H1 (cell line): ENCODE results near the gene OBSL1. TPM values are rescaled to one million over a fixed set of nuclear protein-coding genes. Genes with fewer than 3 reads are reported as not detected.

Experiments used
- CTCF ChIA-PET: fragments of 300-600 bp; sonication (Branson Sonifier 250); formaldehyde crosslinking; loops from one replicate; lab custom pipeline; 2021; ENCODE audit not compliant: partially characterized antibody; lab: Charles Lee
- POLR2A ChIA-PET: fragments of 300-600 bp; sonication (Branson Sonifier 250); formaldehyde crosslinking; loops from one replicate; lab custom pipeline; 2021; ENCODE audit warnings: inconsistent platforms; ENCODE audit not compliant: partially characterized antibody; lab: Charles Lee
- DNase-seq, 2 experiments: peaks; one replicate each; pipeline versions ENCODE4 v3.0.0 to v3.0.0-alpha.2; 2010 to 2022; ENCODE audit warnings: low spot score in 2 of 2, low read depth in 1 of 2, mixed read lengths in 1 of 2
- FAIRE-seq: peaks from 2 replicates; lab custom pipeline; 2011; peaks lifted over from hg19 to GRCh38; lab: Jason Lieb, UNC
- H2AFZ ChIP-seq: 2 replicates; pipeline ENCODE4 v1.8.1; 2012; ENCODE audit warnings: low read length, inconsistent platforms
- H2AK5ac ChIP-seq: 2 replicates; pipeline ENCODE4 v1.6.1; 2013; ENCODE audit warnings: low read depth, low read length
- H2BK120ac ChIP-seq: replicated peaks from 2 replicates; pipeline ENCODE3; 2013; ENCODE audit warnings: low read depth, low read length, inconsistent platforms
- H2BK12ac ChIP-seq: 2 replicates; pipeline ENCODE4 v1.6.1; 2013; ENCODE audit warnings: low read depth, low read length
- H2BK15ac ChIP-seq: 2 replicates; pipeline ENCODE4 v1.6.1; 2013; ENCODE audit warnings: low read length
- H2BK20ac ChIP-seq: 2 replicates; pipeline ENCODE4 v1.6.1; 2013; ENCODE audit warnings: low read length
- H2BK5ac ChIP-seq: 2 replicates; pipeline ENCODE4 v1.6.1; 2013; ENCODE audit warnings: low read depth, low read length
- H3K14ac ChIP-seq: 2 replicates; pipeline ENCODE4 v1.6.1; 2013; ENCODE audit warnings: inconsistent platforms; ENCODE audit not compliant: insufficient read length
- H3K18ac ChIP-seq: 2 replicates; pipeline ENCODE4 v1.6.1; 2013; ENCODE audit warnings: low read length; ENCODE audit errors: extremely low read depth
- H3K23ac ChIP-seq: 2 replicates; pipeline ENCODE4 v1.6.1; 2013; ENCODE audit warnings: inconsistent platforms; ENCODE audit not compliant: insufficient read length
- H3K23me2 ChIP-seq: 2 replicates; pipeline ENCODE4 v1.6.1; 2013; ENCODE audit warnings: low read depth, low read length
- H3K27ac ChIP-seq: 2 replicates; pipeline ENCODE4 v1.6.1; 2011; ENCODE audit warnings: low read depth, low read length, inconsistent platforms
- H3K27me3 ChIP-seq, 4 experiments: replicated peaks in 1 of 4; 1 replicate in 1 of 4; 2 replicates in 3 of 4; pipeline versions ENCODE4 v1.6.1 to v1.8.1; 2011 to 2013; ENCODE audit warnings: low read length in 3 of 4, mild to moderate bottlenecking in 3 of 4, inconsistent platforms in 2 of 4, mixed read lengths in 2 of 4, moderate library complexity in 1 of 4; ENCODE audit not compliant: control insufficient read depth in 3 of 4, insufficient read depth in 3 of 4; ENCODE audit errors: extremely low read depth in 1 of 4
- H3K36me3 ChIP-seq, 4 experiments: 2 replicates each; pipeline versions ENCODE4 v1.6.1 to v1.8.1; 2011 to 2013; ENCODE audit warnings: mild to moderate bottlenecking in 4 of 4, low read length in 3 of 4, moderate library complexity in 2 of 4, control low read depth in 1 of 4, inconsistent platforms in 1 of 4; ENCODE audit not compliant: insufficient read depth in 4 of 4, control insufficient read depth in 2 of 4
- H3K4ac ChIP-seq: replicated peaks from 2 replicates; pipeline ENCODE3; 2013; ENCODE audit warnings: low read length, low read depth, mixed read lengths, inconsistent platforms; ENCODE audit not compliant: insufficient read length
- H3K4me1 ChIP-seq, 4 experiments: replicated peaks in 1 of 4; 1 replicate in 1 of 4; 2 replicates in 3 of 4; pipeline versions ENCODE4 v1.6.1 to v1.8.1; 2011 to 2013; ENCODE audit warnings: low read length in 3 of 4, inconsistent platforms in 2 of 4, mixed read lengths in 1 of 4; ENCODE audit not compliant: insufficient read depth in 4 of 4, control insufficient read depth in 3 of 4
- H3K4me2 ChIP-seq, 2 experiments: 2 replicates each; pipeline versions ENCODE4 v1.6.1 to v1.8.1; 2011 to 2013; ENCODE audit warnings: low read depth in 2 of 2, low read length in 2 of 2, control low read depth in 1 of 2, inconsistent platforms in 1 of 2, mild to moderate bottlenecking in 1 of 2; ENCODE audit not compliant: insufficient read depth in 1 of 2
- H3K4me3 ChIP-seq, 4 experiments: fragments of 200-600, 300-600 bp in 1 of 4; sonication (generic), shearing (Covaris generic), sonication (Bioruptor Twin) in 1 of 4; 2 replicates each; pipeline versions ENCODE4 v1.5.1 to v1.8.1; 2011 to 2016; ENCODE audit warnings: low read length in 4 of 4, low read depth in 3 of 4, control low read depth in 2 of 4, inconsistent platforms in 2 of 4, mild to moderate bottlenecking in 2 of 4, mixed read lengths in 1 of 4, moderate library complexity in 1 of 4; ENCODE audit not compliant: insufficient read depth in 2 of 4; ENCODE audit errors: extremely low read depth in 1 of 4
- H3K56ac ChIP-seq: replicated peaks from 2 replicates; pipeline ENCODE3; 2013; ENCODE audit warnings: low read depth, mild to moderate bottlenecking, mixed read lengths, low read length, inconsistent platforms; ENCODE audit not compliant: insufficient read length
- H3K79me1 ChIP-seq: 2 replicates; pipeline ENCODE4 v1.6.1; 2013; ENCODE audit warnings: low read depth, low read length, control low read depth
- H3K79me2 ChIP-seq, 2 experiments: 2 replicates each; pipeline versions ENCODE4 v1.6.1 to v1.8.1; 2012 to 2013; ENCODE audit warnings: low read length in 2 of 2, mild to moderate bottlenecking in 2 of 2, inconsistent platforms in 1 of 2; ENCODE audit not compliant: insufficient read depth in 2 of 2, control insufficient read depth in 1 of 2
- H3K9ac ChIP-seq, 4 experiments: replicated peaks in 1 of 4; 1 replicate in 1 of 4; 2 replicates in 3 of 4; pipeline versions ENCODE4 v1.6.1 to v1.8.1; 2011 to 2013; ENCODE audit warnings: low read depth in 3 of 4, low read length in 3 of 4, control low read depth in 2 of 4, mild to moderate bottlenecking in 2 of 4, moderate library complexity in 2 of 4, inconsistent platforms in 1 of 4; ENCODE audit errors: extremely low read depth in 1 of 4
- H3K9me3 ChIP-seq, 2 experiments: 2 replicates each; pipeline versions ENCODE4 v1.6.1 to v1.8.1; 2012 to 2013; ENCODE audit warnings: mild to moderate bottlenecking in 2 of 2, moderate library complexity in 2 of 2, control low read depth in 1 of 2, inconsistent platforms in 1 of 2, low read depth in 1 of 2, low read length in 1 of 2, mixed read lengths in 1 of 2; ENCODE audit not compliant: insufficient read depth in 2 of 2
- H4K20me1 ChIP-seq, 2 experiments: replicated peaks in 1 of 2; 2 replicates each; pipeline versions ENCODE3 to v1.8.1; 2011 to 2013; ENCODE audit warnings: inconsistent platforms in 2 of 2, low read length in 2 of 2, mild to moderate bottlenecking in 1 of 2; ENCODE audit not compliant: insufficient read depth in 2 of 2, control insufficient read depth in 1 of 2
- H4K5ac ChIP-seq: 2 replicates; pipeline ENCODE4 v1.6.1; 2013; ENCODE audit warnings: low read length, low read depth, mixed read lengths, inconsistent platforms; ENCODE audit not compliant: insufficient read length
- H4K8ac ChIP-seq: 2 replicates; pipeline ENCODE4 v1.8.0; 2013; ENCODE audit warnings: mild to moderate bottlenecking, moderate library complexity, low read length, inconsistent platforms; ENCODE audit not compliant: insufficient read depth; ENCODE audit errors: extremely low read depth
- H4K91ac ChIP-seq: replicated peaks from 2 replicates; pipeline ENCODE3; 2013; ENCODE audit warnings: low read length, mixed read lengths, inconsistent platforms; ENCODE audit not compliant: insufficient read length
- POLR2A ChIP-seq, 2 experiments: IDR thresholded peaks; 1 replicate in 1 of 2; 2 replicates in 1 of 2; pipeline ENCODE4 v1.6.1; 2011; ENCODE audit warnings: low read depth in 2 of 2, low read length in 2 of 2, mild to moderate bottlenecking in 2 of 2; ENCODE audit errors: control extremely low read depth in 1 of 2
- TBP ChIP-seq: IDR thresholded peaks from 2 replicates; pipeline ENCODE4 v1.6.1; 2011; ENCODE audit warnings: low read depth, low read length, improper control_type of control experiment
- WGBS, 2 experiments: shearing (Covaris generic) in 1 of 2; methylation state at CpG; one replicate each; pipeline versions ENCODE4 v1.1.6 to v1.1.7; 2013 to 2015; ENCODE audit warnings: low lambda C conversion rate in 2 of 2, mixed read lengths in 2 of 2, inconsistent platforms in 1 of 2, low coverage in 1 of 2, missing lambda C conversion rate in 1 of 2; ENCODE audit not compliant: insufficient replicate concordance in 2 of 2, insufficient coverage in 1 of 2, insufficient read length in 1 of 2; ENCODE audit errors: extremely low coverage in 1 of 2, missing lambda C conversion rate in 1 of 2; 5-methylcytosine and 5-hydroxymethylcytosine counted together
- polyA plus RNA-seq, 7 experiments: library from polyadenylated mRNA; depleted of rRNA in 3 of 7; stranded (reverse) in 5 of 7; unstranded in 2 of 7; fragments of >200 nt in 5 of 7; fragments of 200-250 nt in 2 of 7; gene quantifications; 1 replicate in 5 of 7; 2 replicates in 1 of 7; 4 replicates in 1 of 7; pipeline versions ENCODE4 v1.2.1 to v1.2.3, GENCODE V29; 2011 to 2013; ENCODE audit warnings: missing spikeins in 2 of 7, mixed read lengths in 2 of 7
- total RNA-seq: library from RNA; stranded (reverse); fragmentation: NEBNext Ultra II Directional; extraction: Animal tissue kit (Norgen Biotek cat#: 25700); gene quantifications from 2 replicates; pipeline ENCODE4 v1.2.1, GENCODE V29; 2021

OBSL1 gene
- total and polyA plus RNA-seq, 2 of the 8 experiments (the other 6 are each of a cell fraction or from before 2014, with no cell fraction given): 116 to 127 TPM

- 92% methylated on average over 15 of the region's 15 CpGs; no CpG with 5 or more reads in 1 of the 2 experiments for WGBS, 2 experiments
- Histone ChIP-seq H3K56ac (no peak overlapping the region), H3K4ac (no peak overlapping the region), H3K4me3 (no peak overlapping the region), H3K14ac (no peak overlapping the region), H4K5ac (no peak overlapping the region), H3K36me3 (peaks cover 0 to 13% (median 0%) of the 10 kb centered on the region in 4 experiments; a peak in 3 of 8 replicates), H3K4me2 (no peak overlapping the region; a peak in 1 of 4 replicates), H4K8ac (no peak overlapping the region), H3K4me1 (peaks cover 0 to 15% (median 8%) of the 10 kb centered on the region in 4 experiments; a peak in 6 of 7 replicates), H3K23ac (no peak overlapping the region), H4K20me1 (peaks cover 0 to 7% of the 10 kb centered on the region in 2 experiments), H2BK5ac (no peak overlapping the region), H3K27me3 (peaks cover 0 to 15% (median 13%) of the 10 kb centered on the region in 4 experiments; a peak in 6 of 7 replicates), H2AK5ac (peak overlapping the region; percentile 93; the same call in 1 of the 2 replicates), H2BK12ac (no peak overlapping the region), H3K9me3 (no peaks in the 10 kb centered on the region), H2BK120ac (no peak overlapping the region), H2BK20ac (no peak overlapping the region), H3K79me2 (no peaks in the 10 kb centered on the region), H3K23me2 (peaks cover 17% of the 10 kb centered on the region; the same call in 1 of the 2 replicates), H4K91ac (no peak overlapping the region), H3K18ac (no peak overlapping the region), H3K27ac (no peak overlapping the region), H3K9ac (no peak overlapping the region), H2AFZ (no peak overlapping the region), H3K79me1 (peaks cover 2% of the 10 kb centered on the region; the same call in 1 of the 2 replicates), H2BK15ac (no peak overlapping the region)
- FAIRE-seq (no peak), DNase-seq (no peak)
- POLR2A ChIA-PET: interaction anchor here (1.0 to 17.5 kb wide), 6 partner anchors 7 to 48 kb away, joined by 3 to 293 read pairs (median 4); partner anchors contain the start of genes CHPF, INHA, OBSL1 and STK11IP
- no peak for TF ChIP-seq POLR2A (IDR thresholded peaks at IDR 0.05; ENCODE audit: control extremely low read depth in 1 of 2, low read depth in 2 of 2, low read length in 2 of 2)
- TF ChIP-seq TBP: no peak
- CTCF ChIA-PET: interaction anchor here (1.0 to 19.7 kb wide), 4 partner anchors 12 to 43 kb away, joined by 3 to 293 read pairs (median 8); partner anchors contain the start of genes ASIC4, CHPF and TMEM198
Observed at GRCh38 chr2:219554350-219554749, 17.0 kb downstream of the OBSL1 start.
